NCI-H2107 treated with DMSO at 0.1 percent for 48 hours (cell line): ENCODE measurements around the gene SFR1.

Experiments used
- DNase-seq: peaks from one replicate; lab custom pipeline; 2025; ENCODE audit not compliant: unreplicated experiment; lab: John Stamatoyannopoulos, UW

Gene SFR1, protein sequence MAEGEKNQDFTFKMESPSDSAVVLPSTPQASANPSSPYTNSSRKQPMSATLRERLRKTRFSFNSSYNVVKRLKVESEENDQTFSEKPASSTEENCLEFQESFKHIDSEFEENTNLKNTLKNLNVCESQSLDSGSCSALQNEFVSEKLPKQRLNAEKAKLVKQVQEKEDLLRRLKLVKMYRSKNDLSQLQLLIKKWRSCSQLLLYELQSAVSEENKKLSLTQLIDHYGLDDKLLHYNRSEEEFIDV

DNA sequence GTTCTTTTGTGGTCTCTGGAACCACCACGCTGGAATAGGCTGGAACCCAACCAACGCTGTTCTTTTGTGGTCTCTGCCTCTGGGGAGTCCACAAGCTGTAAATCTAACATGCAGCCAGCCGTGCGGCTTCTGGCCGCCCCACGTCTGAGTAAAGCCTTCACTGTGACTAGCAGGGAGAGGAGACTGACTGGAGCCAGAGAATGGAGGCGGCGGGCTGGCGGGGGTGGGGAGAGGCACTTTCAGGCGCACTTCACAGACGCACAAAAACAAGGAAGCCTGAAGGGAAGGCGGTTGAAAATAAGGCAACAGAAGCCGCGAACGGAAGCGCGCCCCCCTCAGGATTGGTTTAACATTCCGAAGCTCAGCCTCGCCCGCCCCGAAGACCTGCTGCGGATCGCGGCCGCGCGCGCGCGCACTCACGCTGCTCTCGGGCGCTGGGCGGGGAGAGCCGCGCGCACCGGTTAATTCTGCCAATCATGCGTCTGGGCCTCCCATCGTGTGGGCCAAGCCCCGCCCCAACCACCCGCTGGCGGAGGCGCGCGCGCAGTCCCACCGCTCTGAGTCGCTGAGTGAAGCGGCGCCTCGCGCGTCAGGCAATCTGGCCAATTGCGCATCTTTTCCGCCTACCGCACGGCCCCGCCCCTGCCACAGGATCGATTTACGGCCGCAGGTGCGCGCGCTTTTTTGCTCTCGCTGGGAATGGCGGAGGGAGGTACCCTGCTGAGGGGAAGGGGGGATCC lies at the start of gene SFR1:
Gene SFR1 (plus strand): TSS at position 687 of the 740 bp plus-strand sequence. CDS start 13 bp downstream, at position 700.
- peak; percentile 93 for DNase-seq

DNA sequence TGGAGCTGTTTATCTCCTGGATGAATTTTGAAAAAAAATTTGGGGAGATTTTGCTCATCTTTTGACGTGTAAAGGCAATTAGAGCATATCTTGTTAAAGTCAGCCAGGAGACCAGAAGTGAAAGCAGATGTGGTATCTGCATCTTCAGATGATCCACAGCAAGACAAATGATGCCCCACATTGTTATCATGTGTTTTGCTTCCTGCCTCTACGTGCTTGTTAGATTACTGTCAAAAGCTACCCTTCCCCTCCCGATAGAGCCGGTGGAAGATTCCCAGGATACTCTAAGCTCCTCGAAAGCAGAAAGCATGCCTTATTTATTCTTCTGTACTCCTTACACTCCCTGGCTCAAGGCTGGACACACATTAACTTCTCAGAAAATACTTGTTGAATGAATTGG lies 49.2 kb upstream of the SFR1 start:
- no peak for DNase-seq

DNA sequence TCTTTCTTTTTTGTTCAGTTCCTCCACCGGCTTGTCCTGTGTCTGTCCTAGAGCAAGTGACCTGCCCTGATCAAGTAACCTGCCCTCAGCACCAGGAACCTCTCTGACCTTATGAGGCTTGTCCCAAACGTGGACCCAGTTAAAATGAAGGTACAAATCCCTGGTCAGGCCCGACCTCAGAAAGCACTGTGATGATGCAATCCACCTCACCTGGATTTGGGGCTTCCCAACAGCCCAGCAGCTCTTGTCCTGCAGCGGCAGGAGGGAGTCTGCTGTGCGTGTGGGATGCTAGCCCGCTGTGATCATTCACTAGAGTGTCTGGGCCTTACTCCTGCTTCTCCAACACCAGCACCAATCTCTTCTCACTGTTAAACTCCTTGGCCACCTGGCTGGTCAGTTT lies 47.5 kb upstream of the SFR1 start:
- no peak for DNase-seq

DNA sequence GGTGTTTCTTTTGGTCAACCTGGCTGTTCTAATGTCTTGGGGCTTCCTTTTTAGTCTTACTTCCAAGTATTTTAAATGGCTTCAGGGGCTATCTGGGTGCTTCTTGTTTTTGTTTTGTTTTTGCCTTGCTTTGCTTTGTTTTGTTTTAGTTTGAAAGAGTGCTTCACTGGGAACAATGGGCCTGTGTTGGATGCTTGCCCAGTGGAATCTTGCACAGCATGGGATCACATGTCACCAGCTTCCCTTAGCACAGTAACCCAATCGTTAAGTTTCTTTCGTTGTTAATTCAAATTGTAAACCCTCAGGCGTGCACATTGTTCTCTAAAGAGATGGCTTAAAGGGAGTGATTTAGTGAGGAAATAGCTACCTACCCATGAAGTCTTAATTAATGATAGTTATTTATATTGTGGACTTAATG lies 45.2 kb upstream of the SFR1 start:
- peak; percentile 76 for DNase-seq

DNA sequence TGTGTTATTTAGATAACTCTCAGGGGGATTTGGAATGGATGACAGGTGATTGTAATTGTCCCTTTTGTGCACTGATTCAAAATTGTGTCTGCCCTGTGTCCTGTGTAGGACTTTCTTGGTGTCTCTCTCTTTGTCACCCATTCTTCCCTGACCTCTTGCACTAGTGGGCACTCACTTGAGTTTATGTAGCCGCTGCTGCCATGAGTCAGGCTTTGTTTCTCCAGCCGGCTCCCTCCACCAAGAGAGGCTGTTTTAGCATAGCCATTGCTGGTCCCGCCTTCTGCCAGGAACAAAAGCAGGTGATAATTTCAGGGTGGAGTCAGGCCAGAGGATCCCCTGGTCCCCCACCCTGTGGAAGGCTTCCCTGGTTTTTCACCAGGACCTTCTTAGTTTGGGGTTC lies 44.7 kb upstream of the SFR1 start:
- DNase-seq: peak; percentile 65

DNA sequence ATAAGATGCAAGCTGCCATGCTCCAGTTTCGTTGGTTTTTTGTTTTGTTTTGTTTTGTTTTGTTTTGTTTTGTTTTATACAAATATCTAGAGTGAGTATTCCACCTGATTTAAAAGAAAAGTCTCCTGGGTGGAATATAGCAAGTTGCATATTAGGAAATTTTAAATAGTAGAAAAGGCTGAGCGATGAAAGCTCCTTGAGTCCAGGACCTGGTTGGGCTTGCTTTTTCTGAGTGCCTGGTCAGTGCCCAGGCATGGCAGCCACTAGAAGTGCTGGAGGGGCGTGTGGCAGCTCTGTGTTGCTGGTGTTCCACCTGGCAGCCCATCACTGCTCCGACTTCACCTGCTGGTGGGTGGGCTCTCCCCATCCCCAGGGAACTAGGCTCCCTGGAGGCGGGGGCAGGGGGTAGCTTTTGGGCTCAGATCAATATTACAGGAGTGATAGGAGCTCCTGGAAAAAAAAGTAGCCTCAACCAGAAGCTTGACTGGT lies 44.3 kb upstream of the SFR1 start:
- no peak for DNase-seq

DNA sequence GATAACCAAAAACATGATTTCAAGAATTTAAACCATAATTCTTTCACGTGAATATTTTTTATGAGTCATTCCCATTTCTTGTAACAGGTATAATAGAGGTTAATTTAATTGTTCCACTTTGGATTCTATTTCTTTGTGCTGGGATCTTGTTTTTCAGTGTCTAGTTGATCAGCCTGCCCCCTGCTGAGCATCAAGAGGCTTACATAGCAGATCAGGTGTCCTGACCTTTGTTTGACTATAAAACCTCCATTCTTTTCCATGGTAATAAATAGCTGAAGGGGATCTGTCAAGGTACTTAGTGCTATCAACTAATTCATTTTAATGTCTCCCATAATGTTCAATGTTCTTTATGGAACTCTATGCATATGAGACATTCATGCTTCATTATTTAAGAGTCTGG lies 41.2 kb upstream of the SFR1 start:
- DNase-seq: peak; percentile 62

DNA sequence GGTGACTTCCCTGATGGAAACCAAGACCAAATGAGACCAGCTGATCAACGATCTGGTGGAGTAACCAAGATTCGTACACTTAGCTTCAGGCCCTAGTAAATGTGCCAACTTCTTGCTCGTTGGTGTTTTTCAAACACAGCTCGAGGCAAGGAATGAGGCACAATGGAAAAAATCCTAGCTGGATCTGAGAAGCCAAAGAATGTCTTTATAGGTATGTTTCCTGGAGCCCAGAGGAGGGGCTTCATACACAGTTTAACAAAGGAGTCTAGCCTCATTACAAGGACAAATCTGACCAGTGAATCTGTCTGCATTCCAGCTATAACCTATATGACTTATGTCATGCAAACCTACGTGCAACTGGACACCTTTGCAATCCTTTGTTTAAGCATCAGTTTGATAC lies 40.0 kb upstream of the SFR1 start:
- DNase-seq: no peak

DNA sequence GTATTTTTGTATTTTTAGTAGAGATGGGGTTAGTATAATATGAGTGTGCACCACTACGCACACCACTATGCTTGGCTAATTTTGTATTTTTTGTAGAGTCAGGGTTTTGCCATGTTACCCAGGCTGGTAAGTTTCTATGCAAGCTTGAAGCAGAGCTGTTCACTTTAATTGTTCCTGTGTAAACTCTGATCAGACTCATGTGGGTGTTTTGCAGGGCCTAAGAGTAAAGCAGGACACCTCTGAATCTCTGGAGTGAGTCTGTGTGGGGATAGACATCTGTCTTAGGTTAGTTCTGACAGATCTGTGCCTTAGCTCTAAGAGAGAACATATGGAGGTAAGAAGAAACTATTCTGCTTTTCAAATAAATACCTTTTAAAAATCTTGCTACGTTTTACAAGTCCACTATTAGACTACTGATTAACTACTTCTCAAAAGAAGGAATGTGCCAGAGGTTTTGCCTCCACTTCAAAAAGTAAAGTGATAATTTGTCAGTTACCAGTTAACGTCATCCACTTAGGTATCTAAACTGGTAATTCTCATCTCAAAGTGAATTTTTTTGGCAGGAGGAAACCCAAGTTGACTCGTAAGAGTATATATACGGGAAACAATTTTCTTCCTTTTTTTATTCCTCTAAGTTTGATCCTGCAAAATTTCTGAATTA lies 37.4 kb upstream of the SFR1 start:
- DNase-seq: no peak

DNA sequence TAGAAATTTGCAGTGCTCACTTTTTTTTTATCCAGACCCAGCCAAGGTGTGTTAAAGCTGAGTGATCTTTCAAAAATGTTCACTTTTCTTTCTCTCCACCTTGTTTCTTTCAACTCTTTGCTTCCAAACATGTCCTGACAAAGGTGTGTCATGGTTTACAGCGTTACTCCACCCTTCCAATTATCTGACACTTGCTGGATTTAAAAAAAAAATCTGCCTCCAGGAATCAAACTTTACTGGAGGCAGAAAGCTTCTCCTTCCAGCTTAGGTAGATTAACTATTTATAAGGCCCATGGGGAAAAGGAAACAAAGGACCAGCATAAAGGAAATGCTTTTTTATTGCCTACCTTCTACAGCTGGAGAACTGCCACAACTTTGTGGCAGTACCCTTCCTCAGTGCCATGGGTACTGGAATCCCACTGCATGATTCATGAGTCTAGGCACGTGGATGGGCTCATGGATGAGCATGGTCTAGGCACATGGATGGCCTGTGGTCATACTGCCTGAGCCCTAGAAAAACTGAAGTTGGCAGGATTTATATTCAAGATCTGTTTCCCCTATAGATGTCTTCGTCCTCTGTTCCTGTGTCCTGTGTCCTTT lies 36.1 kb upstream of the SFR1 start, which contains the start of gene COL17A1:
Gene COL17A1 (minus strand): TSS at position 80 of the 600 bp plus-strand sequence. CDS start 5,207 bp downstream, outside the sequence.
- no peak for DNase-seq

DNA sequence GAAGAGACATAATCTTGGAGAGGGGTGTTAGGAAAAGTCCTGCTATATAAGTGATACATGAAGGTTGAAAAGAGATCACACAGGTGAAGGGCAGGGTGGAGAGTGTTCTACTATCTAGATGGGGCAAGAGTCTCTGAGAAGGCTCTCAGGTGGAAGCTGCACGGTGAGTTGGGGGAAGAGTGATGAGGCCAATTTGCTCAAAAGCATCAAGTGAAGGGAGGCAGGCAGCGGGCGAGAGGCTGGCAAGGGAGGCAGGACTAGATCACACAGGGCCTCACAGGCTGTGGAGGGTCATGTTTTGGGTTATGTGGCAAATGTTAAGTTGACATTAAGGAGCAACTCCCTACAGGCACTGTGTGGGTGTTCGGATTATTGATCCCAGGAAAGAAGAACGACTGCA lies 33.7 kb upstream of the SFR1 start:
- DNase-seq: no peak

DNA sequence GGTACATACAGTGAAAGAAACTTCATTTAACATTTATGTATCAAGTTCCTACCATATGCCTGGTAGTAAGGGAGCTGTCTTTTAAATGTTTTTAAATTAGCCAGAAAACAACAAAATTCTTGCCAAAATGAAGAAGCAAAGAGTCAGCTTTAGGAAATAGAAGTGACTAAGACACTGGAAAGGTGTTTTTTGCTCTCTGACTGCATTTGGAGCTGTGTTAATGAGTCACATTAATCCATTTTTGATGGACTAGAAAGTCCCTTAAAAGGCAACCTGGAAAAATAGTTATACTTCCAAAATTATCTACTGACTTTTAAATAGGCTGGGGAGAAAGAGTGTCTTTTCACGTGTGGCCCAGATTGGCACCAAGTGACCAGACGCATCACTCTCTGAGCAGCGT lies 32.4 kb upstream of the SFR1 start:
- DNase-seq: no peak

DNA sequence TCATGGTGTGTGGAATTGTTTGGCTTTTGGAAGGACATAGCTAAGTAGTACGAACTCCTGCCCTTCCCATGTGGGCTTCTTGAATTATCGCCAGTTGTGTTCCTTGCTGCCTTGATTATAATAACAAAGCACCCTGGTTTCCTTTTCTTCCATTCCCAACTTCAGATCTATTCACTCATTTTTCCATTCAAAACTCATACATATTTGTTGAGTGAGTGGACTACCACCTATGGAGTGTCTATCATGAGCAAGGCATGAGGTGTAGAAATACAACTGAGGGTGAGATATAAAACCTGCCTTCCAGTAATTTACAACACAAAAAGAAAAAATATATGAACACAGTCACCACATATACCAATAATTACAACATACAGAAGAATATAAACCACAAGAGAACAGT lies 31.4 kb upstream of the SFR1 start:
- no peak for DNase-seq

DNA sequence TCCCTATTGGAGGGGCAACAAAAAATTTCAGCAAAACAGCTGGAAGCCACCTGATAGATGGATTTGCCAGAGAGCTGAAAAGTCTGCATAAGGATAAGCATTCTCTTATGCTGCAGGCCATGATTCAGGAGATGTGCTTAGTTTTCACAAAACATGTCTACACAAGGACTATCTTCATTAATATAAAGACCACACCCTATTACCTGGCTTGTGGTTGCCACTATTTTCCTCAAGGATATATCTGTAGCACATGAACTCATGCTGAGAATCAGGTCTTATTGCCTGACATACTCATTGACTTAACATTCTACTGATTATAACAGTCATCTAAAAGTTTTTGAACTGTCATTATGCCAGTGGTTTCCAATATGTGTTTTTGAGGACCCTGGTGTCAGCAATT lies 29.2 kb upstream of the SFR1 start:
- DNase-seq: no peak

DNA sequence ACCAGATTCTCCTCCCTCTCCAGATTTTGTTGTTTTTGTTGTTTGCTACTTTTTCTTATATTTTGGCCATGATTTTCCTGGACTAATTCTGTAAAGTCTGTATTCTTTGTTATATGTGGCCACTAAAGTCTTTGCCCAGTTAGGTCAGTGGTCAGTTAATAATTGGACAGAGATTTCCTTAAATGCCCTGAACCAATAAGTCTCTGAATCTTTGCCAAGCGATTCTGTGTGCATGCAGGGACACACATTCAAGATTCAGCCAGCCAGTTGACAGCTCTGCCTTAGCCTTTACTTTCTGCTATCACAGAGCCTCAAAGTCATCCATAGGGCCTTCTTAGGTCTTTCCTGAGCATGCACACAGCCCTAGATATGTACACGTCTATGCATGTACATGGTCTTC lies 25.3 kb upstream of the SFR1 start:
- no peak for DNase-seq

DNA sequence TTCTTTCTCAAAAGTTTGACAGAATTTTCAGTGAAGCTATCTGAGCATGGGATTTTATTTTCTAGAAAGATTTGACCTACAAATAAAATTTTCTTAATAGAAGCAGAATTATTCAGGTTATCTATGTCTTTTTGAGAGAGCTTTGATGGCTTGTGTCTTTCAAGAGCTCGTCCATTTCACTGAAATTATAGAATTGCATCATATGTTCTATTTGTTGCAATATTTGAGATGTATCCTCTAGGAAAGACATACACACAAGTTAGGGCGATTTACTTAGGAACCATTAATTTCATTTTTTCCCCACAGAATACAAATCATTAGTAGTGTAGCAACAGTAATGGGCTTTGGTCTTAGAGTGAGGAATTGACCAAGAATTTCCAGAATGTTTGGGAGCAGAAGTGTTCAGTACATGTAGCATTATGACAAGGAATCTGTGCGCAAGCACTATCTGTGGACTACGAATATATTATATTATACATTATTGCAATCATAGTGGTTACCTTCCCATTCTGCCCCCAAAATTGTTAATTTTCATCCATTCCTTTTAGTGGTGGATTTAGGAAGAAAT lies 23.5 kb upstream of the SFR1 start:
- no peak for DNase-seq

DNA sequence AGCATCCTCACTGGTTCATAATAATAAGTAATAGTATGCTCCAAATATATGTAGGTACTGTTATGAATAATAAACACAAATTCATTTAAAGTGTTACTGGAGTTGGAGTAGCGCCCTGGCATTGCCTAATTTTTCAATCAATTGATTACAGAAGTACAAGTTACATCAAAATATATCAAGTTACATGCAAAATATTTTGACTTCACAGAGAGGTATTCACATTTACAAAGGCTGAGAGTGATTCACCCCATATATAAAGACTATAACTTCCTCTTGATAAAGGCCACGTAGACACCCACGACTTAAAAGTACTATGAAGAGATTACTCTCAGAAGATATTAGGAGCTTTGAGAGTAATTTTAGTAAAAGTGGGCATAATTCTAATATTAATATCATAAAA lies 22.7 kb upstream of the SFR1 start:
- no peak for DNase-seq

DNA sequence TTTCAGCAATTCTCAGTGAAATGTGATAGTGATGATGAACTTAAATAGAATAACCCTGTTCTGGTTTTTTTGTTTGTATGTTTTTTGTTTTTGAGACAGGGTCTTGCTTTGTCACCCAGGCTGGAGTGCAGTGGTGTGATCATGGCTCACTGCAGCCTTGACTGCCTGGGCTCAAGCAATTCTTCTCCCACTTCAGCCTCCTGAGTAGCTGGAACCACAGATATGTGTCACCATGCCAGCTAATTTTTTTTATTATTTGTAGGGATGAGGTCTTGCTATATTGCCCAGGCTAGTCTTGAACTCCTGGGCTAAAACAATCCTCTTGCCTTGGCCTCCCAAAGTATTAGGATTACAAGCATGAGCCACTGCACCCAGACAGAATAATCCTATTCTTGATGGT lies 22.0 kb upstream of the SFR1 start:
- no peak for DNase-seq

DNA sequence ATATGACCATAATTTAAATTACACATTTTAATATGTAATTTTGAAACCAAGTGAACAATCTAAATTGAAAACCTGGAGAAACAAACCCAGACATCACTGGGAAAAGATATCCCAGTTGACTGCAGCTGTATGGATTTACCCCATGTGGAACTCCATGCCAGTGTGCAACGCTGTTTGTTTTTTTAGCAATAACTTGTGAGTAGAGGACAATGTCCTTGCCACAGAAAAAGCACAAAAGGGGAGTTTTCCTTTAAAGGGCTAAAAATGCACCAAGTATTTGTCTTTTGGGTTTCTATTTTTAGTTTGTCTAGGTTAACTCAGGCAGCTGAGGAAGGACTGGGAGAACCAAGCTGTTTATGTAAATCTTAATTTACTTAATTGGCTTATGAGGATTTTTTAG lies 21.2 kb upstream of the SFR1 start:
- no peak for DNase-seq

DNA sequence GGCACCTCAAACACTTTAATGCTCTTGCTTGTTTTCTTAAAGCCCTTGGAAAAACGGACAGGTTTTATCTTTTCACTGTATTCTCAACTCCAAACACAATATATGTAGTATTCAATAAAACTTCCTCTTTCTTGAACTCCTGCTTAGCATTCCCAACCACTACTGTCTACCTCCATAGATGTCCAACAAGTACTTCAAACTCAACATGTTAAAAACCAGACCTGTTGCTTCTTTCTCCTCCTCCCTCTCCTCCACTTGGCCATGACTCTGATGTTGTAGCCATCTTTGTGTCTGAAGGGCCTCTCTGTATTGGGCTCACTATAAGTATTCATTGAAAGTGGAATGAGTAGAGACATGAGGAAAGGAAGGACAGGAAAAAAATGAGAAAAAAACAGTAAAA lies 20.1 kb upstream of the SFR1 start:
- DNase-seq: no peak

DNA sequence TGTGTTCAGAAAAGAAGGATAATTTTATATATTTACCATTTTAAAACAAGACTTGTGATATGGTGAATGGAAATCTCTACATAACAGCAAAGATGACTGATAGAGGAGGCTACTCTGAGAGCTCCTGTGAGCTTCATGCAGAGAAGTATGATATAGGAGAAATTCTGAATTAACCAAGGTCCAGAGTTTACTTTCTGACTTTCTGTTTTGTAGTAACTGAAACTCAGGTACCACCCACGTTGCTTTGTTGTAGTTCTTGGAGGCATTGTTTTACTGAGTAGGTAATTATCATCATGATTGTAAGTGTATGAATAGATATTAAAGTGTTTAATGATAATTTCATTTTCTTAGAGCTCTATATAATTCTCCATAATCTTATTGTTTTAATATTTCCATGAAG lies 18.0 kb upstream of the SFR1 start:
- no peak for DNase-seq
